Liver (tissue), 9 donors: ENCODE measurements around the gene MYO16. TPM values are rescaled to one million over a fixed set of nuclear protein-coding genes. Genes with fewer than 3 reads are reported as not detected.

Experiments used
- DNase-seq: peaks from one replicate; pipeline ENCODE4 v3.0.0-alpha.2; 2017; ENCODE audit warnings: low spot score
- H3K27ac ChIP-seq, 2 donors: one replicate each; pipeline ENCODE4 v1.7.0; 2013; ENCODE audit warnings: inconsistent platforms in 2 of 2, low read length in 2 of 2, control low read depth in 1 of 2, low read depth in 1 of 2, mild to moderate bottlenecking in 1 of 2
- H3K27me3 ChIP-seq, 4 donors: one replicate each; pipeline versions ENCODE4 v1.6.1 to v1.7.0; 2013; ENCODE audit warnings: low read length in 3 of 4, inconsistent platforms in 1 of 4, mild to moderate bottlenecking in 1 of 4, moderate library complexity in 1 of 4; ENCODE audit not compliant: control insufficient read depth in 4 of 4, insufficient read depth in 4 of 4
- H3K36me3 ChIP-seq, 4 donors: one replicate each; pipeline versions ENCODE4 v1.6.1 to v1.7.0; 2013; ENCODE audit warnings: low read length in 3 of 4, mild to moderate bottlenecking in 3 of 4, low read depth in 1 of 4, moderate library complexity in 1 of 4; ENCODE audit not compliant: control insufficient read depth in 4 of 4, insufficient read depth in 3 of 4
- H3K4me1 ChIP-seq, 4 donors: one replicate each; pipeline versions ENCODE4 v1.6.1 to v1.7.0; 2013; ENCODE audit warnings: low read length in 3 of 4, mild to moderate bottlenecking in 3 of 4, moderate library complexity in 1 of 4; ENCODE audit not compliant: control insufficient read depth in 4 of 4, insufficient read depth in 4 of 4
- H3K4me3 ChIP-seq, 3 donors: one replicate each; pipeline versions ENCODE4 v1.6.1 to v1.7.0; 2013; ENCODE audit warnings: low read length in 3 of 3, control low read depth in 1 of 3, low read depth in 1 of 3, mild to moderate bottlenecking in 1 of 3
- H3K9ac ChIP-seq, 2 donors: one replicate each; pipeline ENCODE4 v1.7.0; 2013; ENCODE audit warnings: low read length in 2 of 2, mild to moderate bottlenecking in 2 of 2, moderate library complexity in 2 of 2, control low read depth in 1 of 2, low read depth in 1 of 2
- H3K9me3 ChIP-seq, 4 donors: one replicate each; pipeline versions ENCODE4 v1.6.1 to v1.7.0; 2013; ENCODE audit warnings: low read length in 3 of 4; ENCODE audit not compliant: control insufficient read depth in 4 of 4
- FOXA2 ChIP-seq: IDR thresholded peaks from 2 replicates; pipeline ENCODE4 v1.6.1; 2016; ENCODE audit warnings: antibody characterized with exemption
- GABPA ChIP-seq, 2 donors: IDR thresholded peaks in 1 of 2; conservative IDR thresholded peaks in 1 of 2; 2 replicates each; pipeline ENCODE4 v1.6.1; 2016; ENCODE audit warnings: antibody characterized with exemption in 2 of 2, mild to moderate bottlenecking in 1 of 2, moderate library complexity in 1 of 2
- JUND ChIP-seq, 2 donors: IDR thresholded peaks; 2 replicates each; pipeline ENCODE4 v1.6.1; 2016; ENCODE audit warnings: antibody characterized with exemption in 2 of 2
- NR2F2 ChIP-seq: IDR thresholded peaks from 2 replicates; pipeline ENCODE4 v1.6.1; 2016; ENCODE audit warnings: antibody characterized with exemption
- RXRA ChIP-seq, 2 donors: IDR thresholded peaks; 2 replicates each; pipeline ENCODE4 v1.6.1; 2017 to 2018; ENCODE audit warnings: antibody characterized with exemption in 2 of 2, mild to moderate bottlenecking in 1 of 2
- YY1 ChIP-seq: IDR thresholded peaks from 2 replicates; pipeline ENCODE4 v1.6.1; 2016; ENCODE audit warnings: antibody characterized with exemption, mild to moderate bottlenecking
- WGBS: extraction: QIAGEN DNeasy Blood & Tissue Kit; methylation state at CpG from one replicate; pipeline ENCODE4 v1.1.7; 2013; 5-methylcytosine and 5-hydroxymethylcytosine counted together
- polyA plus RNA-seq, 2 donors: library from polyadenylated mRNA; stranded (reverse) in 1 of 2; unstranded in 1 of 2; fragments of 200-250 nt in 1 of 2; fragments of >200 nt in 1 of 2; fragmentation: Nextera tagmentation in 1 of 2; extraction: Ambion mirVana in 1 of 2; gene quantifications; one replicate each; pipeline versions ENCODE4 v1.2.1 to v1.2.3, GENCODE V29; 2013 to 2015
- total RNA-seq, 2 donors: library from RNA; depleted of rRNA; stranded (reverse); fragments of >200 nt; gene quantifications; one replicate each; pipeline ENCODE4 v1.2.3, GENCODE V29; 2014
- TF ChIP-seq, protein P1 (sequence below): IDR thresholded peaks from 2 replicates; pipeline ENCODE4 v1.6.1; 2016; ENCODE audit warnings: antibody characterized with exemption, mild to moderate bottlenecking
- TF ChIP-seq, protein P2 (sequence below): fragments of 150-350 bp; IDR thresholded peaks from 2 replicates; pipeline ENCODE4 v1.5.1; 2017; ENCODE audit warnings: improper control_type of control experiment, low read depth, low read length; ENCODE audit not compliant: missing input control
- donor health status: healthy.
- donor health status: healthy.
- donor health status: healthy.
- donor health status: healthy.
- donor health status: healthy.

Gene MYO16
- total and polyA plus RNA-seq, 4 donors = 0.37 to 1.1 (median 0.68) TPM

DNA sequence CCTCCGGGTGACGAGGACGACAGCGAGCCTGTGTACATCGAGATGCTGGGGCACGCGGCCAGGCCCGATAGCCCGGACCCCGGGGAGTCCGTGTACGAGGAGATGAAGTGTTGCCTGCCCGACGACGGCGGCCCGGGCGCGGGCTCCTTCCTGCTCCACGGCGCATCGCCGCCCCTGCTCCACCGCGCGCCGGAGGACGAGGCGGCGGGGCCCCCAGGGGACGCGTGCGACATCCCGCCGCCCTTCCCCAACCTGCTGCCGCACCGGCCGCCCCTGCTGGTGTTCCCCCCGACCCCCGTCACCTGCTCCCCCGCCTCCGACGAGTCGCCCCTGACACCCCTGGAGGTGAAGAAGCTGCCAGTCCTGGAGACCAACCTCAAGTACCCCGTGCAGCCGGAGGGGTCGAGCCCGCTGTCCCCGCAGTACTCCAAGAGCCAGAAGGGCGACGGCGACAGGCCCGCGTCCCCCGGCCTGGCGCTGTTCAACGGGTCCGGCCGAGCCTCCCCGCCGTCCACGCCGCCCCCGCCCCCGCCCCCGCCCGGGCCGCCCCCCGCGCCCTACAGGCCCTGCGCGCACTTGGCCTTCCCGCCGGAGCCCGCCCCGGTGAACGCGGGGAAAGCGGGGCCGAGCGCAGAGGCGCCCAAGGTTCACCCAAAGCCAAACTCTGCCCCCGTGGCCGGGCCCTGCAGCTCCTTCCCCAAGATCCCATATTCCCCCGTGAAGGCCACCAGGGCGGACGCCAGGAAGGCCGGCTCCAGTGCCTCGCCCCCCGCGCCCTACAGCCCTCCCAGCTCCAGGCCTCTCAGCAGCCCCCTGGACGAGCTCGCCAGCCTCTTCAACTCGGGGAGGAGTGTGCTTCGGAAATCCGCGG, 511.3 kb downstream of the MYO16 start (continued):
- TF ChIP-seq, protein P1, sequence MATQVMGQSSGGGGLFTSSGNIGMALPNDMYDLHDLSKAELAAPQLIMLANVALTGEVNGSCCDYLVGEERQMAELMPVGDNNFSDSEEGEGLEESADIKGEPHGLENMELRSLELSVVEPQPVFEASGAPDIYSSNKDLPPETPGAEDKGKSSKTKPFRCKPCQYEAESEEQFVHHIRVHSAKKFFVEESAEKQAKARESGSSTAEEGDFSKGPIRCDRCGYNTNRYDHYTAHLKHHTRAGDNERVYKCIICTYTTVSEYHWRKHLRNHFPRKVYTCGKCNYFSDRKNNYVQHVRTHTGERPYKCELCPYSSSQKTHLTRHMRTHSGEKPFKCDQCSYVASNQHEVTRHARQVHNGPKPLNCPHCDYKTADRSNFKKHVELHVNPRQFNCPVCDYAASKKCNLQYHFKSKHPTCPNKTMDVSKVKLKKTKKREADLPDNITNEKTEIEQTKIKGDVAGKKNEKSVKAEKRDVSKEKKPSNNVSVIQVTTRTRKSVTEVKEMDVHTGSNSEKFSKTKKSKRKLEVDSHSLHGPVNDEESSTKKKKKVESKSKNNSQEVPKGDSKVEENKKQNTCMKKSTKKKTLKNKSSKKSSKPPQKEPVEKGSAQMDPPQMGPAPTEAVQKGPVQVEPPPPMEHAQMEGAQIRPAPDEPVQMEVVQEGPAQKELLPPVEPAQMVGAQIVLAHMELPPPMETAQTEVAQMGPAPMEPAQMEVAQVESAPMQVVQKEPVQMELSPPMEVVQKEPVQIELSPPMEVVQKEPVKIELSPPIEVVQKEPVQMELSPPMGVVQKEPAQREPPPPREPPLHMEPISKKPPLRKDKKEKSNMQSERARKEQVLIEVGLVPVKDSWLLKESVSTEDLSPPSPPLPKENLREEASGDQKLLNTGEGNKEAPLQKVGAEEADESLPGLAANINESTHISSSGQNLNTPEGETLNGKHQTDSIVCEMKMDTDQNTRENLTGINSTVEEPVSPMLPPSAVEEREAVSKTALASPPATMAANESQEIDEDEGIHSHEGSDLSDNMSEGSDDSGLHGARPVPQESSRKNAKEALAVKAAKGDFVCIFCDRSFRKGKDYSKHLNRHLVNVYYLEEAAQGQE = no peak
- TF ChIP-seq FOXA2 (no peak), JUND (IDR thresholded peaks at IDR 0.05) (no peak), GABPA (IDR thresholded peaks at IDR 0.05 in 1 of 2, conservative IDR thresholded peaks at IDR 0.05 in 1 of 2) (no peak), NR2F2 (no peak), RXRA (IDR thresholded peaks at IDR 0.05) (no peak)

DNA sequence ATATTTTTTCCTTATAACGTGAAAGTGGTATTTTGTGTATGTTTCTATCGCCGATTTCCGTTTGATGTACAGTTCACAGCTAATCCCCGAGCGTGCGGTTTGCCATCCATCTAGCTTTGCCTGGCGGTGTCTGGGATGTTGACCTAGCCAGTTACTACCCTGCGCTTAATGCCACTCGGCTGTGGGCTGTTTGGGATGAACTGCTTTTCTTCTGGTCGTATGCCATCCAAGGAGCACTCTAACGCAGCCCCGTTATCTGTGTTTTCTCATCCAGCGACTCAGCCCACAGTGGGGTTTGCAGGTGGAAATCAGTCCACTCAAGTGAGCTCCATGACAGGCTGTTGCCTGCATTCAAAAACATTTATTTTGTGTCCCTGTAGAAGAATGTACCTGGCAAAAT, 512.3 kb downstream of the MYO16 start:
- Histone ChIP-seq H3K4me3 (no peak overlapping the region), H3K27me3 (peaks cover 0 to 2% (median 0%) of the 10 kb centered on the region in 4 donors), H3K9ac (no peak overlapping the region), H3K36me3 (no peaks in the 10 kb centered on the region), H3K27ac (no peak overlapping the region), H3K9me3 (no peaks in the 10 kb centered on the region), H3K4me1 (peaks cover 0 to 5% (median 0%) of the 10 kb centered on the region in 4 donors)
- no peak for DNase-seq
- 96% methylated on average over 14 of the region's 14 CpGs for WGBS
- TF ChIP-seq, protein P2, sequence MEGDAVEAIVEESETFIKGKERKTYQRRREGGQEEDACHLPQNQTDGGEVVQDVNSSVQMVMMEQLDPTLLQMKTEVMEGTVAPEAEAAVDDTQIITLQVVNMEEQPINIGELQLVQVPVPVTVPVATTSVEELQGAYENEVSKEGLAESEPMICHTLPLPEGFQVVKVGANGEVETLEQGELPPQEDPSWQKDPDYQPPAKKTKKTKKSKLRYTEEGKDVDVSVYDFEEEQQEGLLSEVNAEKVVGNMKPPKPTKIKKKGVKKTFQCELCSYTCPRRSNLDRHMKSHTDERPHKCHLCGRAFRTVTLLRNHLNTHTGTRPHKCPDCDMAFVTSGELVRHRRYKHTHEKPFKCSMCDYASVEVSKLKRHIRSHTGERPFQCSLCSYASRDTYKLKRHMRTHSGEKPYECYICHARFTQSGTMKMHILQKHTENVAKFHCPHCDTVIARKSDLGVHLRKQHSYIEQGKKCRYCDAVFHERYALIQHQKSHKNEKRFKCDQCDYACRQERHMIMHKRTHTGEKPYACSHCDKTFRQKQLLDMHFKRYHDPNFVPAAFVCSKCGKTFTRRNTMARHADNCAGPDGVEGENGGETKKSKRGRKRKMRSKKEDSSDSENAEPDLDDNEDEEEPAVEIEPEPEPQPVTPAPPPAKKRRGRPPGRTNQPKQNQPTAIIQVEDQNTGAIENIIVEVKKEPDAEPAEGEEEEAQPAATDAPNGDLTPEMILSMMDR = no peak
- TF ChIP-seq RXRA (IDR thresholded peaks at IDR 0.05) (no peak), NR2F2 (no peak), YY1 (no peak), GABPA (IDR thresholded peaks at IDR 0.05 in 1 of 2, conservative IDR thresholded peaks at IDR 0.05 in 1 of 2) (no peak)
- TF ChIP-seq, protein P1 = no peak
